Activated T-helper 1 cell treated with anti-CD3 and anti-CD28 coated beads, Interleukin-2, amount 50 U/mL, for 16 hours (primary cell): Measurements from ENCODE around the gene UBN2.

Experiments used
- DNase-seq, 2 donors: peaks; one replicate each; pipeline ENCODE4 v3.0.0-alpha.2; 2020; ENCODE audit warnings: low read depth in 1 of 2, low spot score in 1 of 2

Gene UBN2

GRCh38 chr7:139231513-139232376 lies 708 bp downstream of the UBN2 start:
- peak in 1 of 2 donors; percentile 12 for DNase-seq

- DNase-seq, result no peak
These were observed 1.3 kb downstream of the UBN2 start for GRCh38 chr7:139232377-139232717.

DNA sequence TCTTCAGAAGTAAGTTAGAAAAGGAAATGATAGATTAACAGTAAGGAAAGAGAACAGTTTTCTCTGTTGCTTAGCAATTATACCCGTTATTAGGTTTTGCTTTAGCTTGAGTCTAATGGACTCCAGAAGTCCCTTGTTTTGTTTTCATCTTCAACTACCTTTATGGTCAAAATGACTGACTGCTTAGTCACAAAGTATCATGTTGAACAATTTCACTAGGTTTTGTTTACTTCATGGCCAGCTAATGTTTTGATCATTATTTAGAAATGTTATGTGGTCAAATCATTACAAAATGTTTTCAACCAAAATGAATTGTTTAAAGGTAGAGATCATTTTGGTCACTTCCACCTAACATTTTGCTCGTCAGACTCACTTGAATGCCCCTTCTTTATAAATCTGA lies 1.9 kb downstream of the UBN2 start:
- DNase-seq, result no peak

GRCh38 chr7:139241258-139241657 lies 10.2 kb downstream of the UBN2 start:
- no peak for DNase-seq

GRCh38 chr7:139242741-139243281 lies 11.8 kb downstream of the UBN2 start:
- no peak for DNase-seq

DNA sequence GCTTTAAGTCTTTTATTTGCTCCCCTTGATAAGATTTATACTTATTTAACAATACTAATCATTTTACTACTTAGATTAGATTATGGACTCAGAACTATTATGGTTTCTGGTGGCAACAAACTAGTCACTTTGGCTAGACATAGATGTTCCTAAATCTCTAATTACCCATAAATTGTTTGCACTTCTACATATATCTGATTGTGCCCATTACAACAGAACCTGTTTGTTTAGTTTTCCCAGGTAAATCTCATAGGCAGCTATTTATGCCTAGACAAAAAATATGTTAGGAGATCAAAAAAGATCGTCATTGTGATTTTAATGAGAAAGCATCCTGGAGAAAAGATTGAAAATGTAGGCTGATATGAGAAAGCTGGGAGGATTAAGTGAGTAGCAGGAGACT lies 14.4 kb downstream of the UBN2 start:
- DNase-seq, result no peak

DNA sequence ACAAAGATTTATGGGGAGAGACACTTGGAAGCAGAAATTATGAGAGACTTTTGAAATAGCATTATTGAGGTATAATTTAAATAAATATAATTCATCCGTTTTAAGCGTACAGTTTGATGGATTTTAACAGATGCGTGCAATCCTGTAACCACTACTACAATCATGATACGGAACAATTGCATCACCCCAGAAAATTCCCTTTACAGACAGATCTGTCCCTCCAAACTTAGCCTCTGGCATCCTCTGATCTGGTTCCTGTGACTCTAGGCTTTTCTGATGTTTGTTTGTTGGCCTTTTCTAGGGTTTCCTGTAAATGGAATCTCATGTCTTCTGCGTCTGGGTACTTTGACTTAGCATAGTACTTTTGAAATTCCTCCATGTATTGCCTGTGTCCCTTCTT lies 15.5 kb downstream of the UBN2 start:
- no peak for DNase-seq

DNA sequence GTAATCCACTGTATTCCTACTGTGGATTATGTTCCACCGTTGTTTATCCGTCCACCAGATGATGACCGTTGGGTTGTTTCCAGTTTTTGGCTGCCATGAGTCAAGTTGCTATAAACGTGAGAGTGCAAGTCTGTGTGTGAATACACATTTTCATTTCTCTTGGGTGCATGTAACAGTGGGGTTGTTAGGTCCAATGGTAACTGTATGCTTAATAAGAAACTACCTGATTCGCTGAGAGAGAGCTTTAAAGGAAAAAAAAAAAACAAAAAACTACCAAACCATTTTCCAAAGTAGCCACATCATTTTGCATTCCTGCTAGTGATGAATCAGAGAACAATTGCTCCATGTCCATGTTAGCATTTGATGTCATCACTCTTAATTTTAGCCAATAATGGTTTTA lies 15.9 kb downstream of the UBN2 start:
- DNase-seq, result no peak

GRCh38 chr7:139249179-139249810 lies 18.3 kb downstream of the UBN2 start:
- no peak for DNase-seq

DNA sequence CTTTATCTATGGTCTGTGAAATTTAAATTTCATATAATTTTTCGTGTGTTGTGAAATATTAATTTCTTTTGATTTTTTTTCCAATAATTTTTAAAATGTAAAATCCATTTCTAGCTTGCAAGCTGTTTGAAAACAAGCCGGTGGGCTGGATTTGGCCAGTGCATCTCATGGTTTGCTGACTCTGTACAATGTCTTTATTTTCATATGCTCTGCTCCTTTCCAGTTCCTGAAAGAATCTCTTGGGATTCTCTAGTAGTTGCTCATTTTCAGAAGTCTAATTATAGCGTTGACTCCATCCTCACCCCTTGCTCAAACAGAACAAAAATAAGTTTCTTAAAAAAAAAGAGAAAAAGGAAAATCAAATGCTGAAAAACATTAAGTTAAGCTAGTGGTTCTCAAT lies 21.4 kb downstream of the UBN2 start:
- no peak for DNase-seq

DNA sequence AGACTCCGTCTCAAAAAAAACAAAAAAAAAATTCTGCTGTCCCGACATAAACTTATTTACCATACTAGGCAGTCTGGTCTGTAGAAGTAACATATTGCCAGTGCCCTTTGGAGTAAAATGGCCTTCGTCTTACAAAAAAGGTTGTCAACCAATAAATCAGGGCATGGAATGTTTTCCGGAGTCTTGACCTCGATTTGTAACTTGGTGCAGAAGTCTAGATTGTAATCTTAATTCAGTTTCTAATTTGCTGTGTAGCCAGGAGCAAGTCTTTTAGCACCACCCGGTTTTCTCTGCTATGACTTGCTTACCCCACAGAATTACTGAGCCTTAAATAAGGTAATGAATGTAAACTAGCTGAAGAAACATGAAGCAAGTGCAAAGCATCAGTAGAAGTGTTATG lies 23.2 kb downstream of the UBN2 start:
- no peak for DNase-seq

DNA sequence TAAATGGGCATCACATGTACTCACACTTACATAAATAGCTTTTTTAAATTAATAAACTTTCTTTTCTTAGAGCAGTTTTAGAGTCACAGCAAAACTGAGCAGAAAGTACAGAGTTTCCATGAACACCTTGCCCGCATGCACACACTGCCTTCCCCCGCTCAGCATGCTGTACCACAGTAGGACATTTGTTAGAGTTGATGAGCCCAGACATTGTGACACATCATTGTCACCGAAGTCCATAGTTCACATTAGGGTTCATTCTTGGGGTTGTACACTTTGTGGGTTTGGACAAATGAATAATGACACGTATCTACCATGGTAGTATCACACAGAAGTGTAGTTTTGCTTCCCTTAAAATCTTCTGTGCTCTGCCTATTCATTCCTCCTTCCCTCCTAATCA lies 23.7 kb downstream of the UBN2 start:
- DNase-seq, result no peak

GRCh38 chr7:139255290-139255689 lies 24.3 kb downstream of the UBN2 start:
- DNase-seq, result no peak

GRCh38 chr7:139259142-139259541 lies 28.1 kb downstream of the UBN2 start:
- DNase-seq, result no peak

- no peak for DNase-seq
These were observed 33.2 kb downstream of the UBN2 start for GRCh38 chr7:139264220-139264619.

DNA sequence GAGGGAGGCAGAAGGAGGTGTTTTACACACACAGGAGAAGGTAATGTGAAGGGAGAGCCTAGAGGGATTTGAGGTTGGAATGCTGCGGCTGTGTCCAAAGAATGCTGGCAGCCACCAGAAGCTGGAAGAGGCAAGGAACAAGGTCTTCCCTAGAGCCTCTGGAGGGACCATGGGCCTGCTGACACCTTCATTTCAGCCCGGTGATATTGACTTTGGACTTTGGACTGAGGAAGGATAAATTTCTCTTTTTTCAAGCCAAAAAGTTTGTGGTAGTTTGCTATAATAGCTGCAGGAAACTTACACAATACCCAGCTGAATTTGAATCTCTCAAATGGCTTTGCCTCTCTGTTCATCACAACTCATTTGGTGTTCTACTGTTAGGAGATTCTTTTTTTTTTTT lies 34.6 kb downstream of the UBN2 start:
- DNase-seq, result no peak

GRCh38 chr7:139271718-139272628 lies 40.9 kb downstream of the UBN2 start:
- no peak for DNase-seq

DNA sequence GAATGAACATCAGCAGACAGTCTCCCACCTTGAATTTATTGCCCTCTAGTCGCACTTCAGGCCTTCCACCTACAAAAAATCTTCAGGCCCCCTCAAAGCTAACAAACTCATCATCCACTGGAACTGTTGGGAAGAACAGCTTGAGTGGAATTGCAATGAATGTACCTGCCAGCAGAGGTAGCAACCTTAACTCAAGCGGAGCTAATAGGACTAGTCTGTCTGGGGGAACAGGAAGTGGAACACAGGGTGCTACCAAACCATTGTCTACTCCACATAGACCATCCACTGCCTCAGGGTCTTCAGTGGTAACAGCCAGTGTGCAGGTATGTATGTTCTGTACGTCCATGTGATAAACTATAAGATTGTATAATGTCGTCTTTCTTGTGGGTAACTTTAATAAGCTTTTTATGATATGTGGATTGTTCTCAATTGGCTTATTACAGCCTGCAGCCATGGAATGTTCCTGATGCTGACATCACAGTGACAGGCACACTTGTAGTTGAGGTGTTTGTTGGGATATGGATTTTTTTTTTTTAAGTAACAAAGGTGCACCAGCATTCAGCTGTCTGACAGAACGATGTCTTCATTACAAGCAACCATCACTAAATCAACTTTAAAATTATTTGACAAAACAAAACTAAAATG lies 53.3 kb downstream of the UBN2 start:
- no peak for DNase-seq

DNA sequence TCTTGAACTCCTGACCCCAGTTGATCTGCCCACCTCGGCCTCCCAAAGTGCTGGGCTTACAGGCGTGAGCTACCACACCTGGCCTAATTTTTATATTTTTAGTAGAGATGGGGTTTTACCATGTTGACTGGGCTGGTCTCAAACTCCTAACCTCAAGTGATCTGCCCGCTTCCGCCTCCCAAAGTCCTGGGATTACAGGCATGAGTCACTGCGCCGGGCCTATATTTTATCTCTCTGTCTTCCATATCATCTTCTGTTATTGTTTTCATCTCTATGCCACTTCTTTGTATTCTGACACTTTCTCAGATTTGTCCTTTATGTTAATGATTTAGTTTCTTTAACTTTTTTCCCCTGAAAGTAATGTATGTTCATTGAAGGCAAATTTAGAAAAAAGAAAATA lies 55.1 kb downstream of the UBN2 start:
- DNase-seq, result no peak

- no peak for DNase-seq
These were observed 61.8 kb downstream of the UBN2 start for GRCh38 chr7:139292821-139293220.

DNA sequence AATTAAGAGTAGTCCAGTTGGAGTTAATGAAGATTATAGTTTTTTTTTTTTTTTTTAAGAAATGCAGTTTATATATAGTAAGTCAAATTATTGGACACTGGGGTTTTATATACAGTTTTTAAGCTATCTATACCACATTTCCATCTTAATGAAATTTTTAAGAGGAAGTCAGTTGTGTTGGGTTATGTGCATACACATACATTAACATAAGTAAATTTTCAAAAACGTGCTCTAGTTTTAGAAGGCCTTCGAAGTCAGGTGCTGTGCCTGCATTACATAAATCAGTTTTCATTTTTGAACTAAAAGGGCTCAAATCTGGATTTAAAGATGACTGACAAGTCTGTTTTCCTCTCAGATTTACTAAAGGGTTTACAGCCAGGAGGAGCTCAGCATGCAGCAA lies 62.5 kb downstream of the UBN2 start:
- DNase-seq, result no peak
